H1 (cell line): ENCODE results near the gene OR2Y1. TPM values are rescaled to one million over a fixed set of nuclear protein-coding genes. Genes with fewer than 3 reads are reported as not detected.
A peak's percentile ranks its signal among the peaks of the same experiment; 100 is the strongest.

Experiments used
- FOSL1 ChIP-seq: IDR thresholded peaks from 2 replicates; pipeline ENCODE4 v1.6.1; 2011; ENCODE audit warnings: mild to moderate bottlenecking, low read depth, low read length, moderate library complexity; ENCODE audit not compliant: insufficient read depth
- KDM4A ChIP-seq: IDR thresholded peaks from one replicate; pipeline ENCODE4 v1.7.1; 2012; ENCODE audit warnings: low read depth, mild to moderate bottlenecking, moderate library complexity, low read length, inconsistent platforms; ENCODE audit not compliant: severe bottlenecking
- KDM5A ChIP-seq: fragments of 200-600 bp; IDR thresholded peaks from 2 replicates; pipeline ENCODE4 v1.7.1; 2012; ENCODE audit warnings: mild to moderate bottlenecking, low read length, inconsistent platforms, mixed read lengths
- POLR2A ChIP-seq, 2 experiments: IDR thresholded peaks; 1 replicate in 1 of 2; 2 replicates in 1 of 2; pipeline ENCODE4 v1.6.1; 2011; ENCODE audit warnings: low read depth in 2 of 2, low read length in 2 of 2, mild to moderate bottlenecking in 2 of 2; ENCODE audit errors: control extremely low read depth in 1 of 2
- POLR2AphosphoS5 ChIP-seq: IDR thresholded peaks from 2 replicates; pipeline ENCODE4 v1.6.1; 2011; ENCODE audit warnings: low read depth, low read length
- SIN3A ChIP-seq, 2 experiments: IDR thresholded peaks in 1 of 2; conservative IDR thresholded peaks in 1 of 2; 2 replicates each; pipeline ENCODE4 v1.6.1; 2011 to 2012; ENCODE audit warnings: low read length in 2 of 2, improper control_type of control experiment in 1 of 2, low read depth in 1 of 2, mild to moderate bottlenecking in 1 of 2
- SP2 ChIP-seq: IDR thresholded peaks from 2 replicates; pipeline ENCODE4 v1.6.1; 2012; ENCODE audit warnings: mild to moderate bottlenecking, low read length, inconsistent platforms
- ZNF274 ChIP-seq: IDR thresholded peaks from 2 replicates; pipeline ENCODE4 v1.7.0; 2012; ENCODE audit warnings: low read length, borderline replicate concordance; ENCODE audit errors: extremely low read depth
- polyA plus RNA-seq, 7 experiments: library from polyadenylated mRNA; depleted of rRNA in 3 of 7; stranded (reverse) in 5 of 7; unstranded in 2 of 7; fragments of >200 nt in 5 of 7; fragments of 200-250 nt in 2 of 7; gene quantifications; 1 replicate in 5 of 7; 2 replicates in 1 of 7; 4 replicates in 1 of 7; pipeline versions ENCODE4 v1.2.1 to v1.2.3, GENCODE V29; 2011 to 2013; ENCODE audit warnings: missing spikeins in 2 of 7, mixed read lengths in 2 of 7
- total RNA-seq: library from RNA; stranded (reverse); fragmentation: NEBNext Ultra II Directional; extraction: Animal tissue kit (Norgen Biotek cat#: 25700); gene quantifications from 2 replicates; pipeline ENCODE4 v1.2.1, GENCODE V29; 2021
- TF ChIP-seq, protein P1 (sequence below): fragments of 300-600 bp; sonication (generic); IDR thresholded peaks from 2 replicates; pipeline ENCODE4 v1.7.1; 2012; ENCODE audit warnings: low read length, moderate library complexity, mild to moderate bottlenecking, inconsistent platforms; ENCODE audit not compliant: insufficient replicate concordance
- TF ChIP-seq, protein P2 (sequence below): IDR thresholded peaks from 2 replicates; pipeline ENCODE4 v1.6.1; 2011; ENCODE audit warnings: low read length, improper control_type of control experiment

The OR2Y1 gene
- total and polyA plus RNA-seq, 2 of the 8 experiments (the other 6 are each of a cell fraction or from before 2014, with no cell fraction given): not detected

DNA sequence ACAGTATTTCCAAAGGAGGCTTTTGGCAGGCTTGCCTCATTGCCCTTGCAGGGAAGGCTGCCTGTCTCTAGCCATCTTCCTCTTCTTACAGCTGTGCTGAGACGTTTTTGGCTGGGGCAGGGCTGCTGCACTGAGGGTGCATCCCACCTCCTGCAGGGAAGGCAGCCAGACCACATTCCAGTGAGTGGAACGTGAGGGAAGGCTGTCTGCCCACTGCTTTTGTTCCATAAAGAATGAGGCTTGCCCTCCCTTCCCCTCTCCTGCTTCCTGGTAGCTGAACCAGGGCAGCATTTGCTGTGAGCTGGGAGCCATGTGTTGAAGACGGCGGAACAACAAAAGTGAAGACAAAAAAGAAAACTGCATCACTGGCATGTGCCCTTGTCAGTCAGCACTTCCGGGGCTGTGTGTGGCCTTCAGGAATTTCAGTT lies 46.0 kb upstream of the OR2Y1 start (continued):
- TF ChIP-seq, protein P1, sequence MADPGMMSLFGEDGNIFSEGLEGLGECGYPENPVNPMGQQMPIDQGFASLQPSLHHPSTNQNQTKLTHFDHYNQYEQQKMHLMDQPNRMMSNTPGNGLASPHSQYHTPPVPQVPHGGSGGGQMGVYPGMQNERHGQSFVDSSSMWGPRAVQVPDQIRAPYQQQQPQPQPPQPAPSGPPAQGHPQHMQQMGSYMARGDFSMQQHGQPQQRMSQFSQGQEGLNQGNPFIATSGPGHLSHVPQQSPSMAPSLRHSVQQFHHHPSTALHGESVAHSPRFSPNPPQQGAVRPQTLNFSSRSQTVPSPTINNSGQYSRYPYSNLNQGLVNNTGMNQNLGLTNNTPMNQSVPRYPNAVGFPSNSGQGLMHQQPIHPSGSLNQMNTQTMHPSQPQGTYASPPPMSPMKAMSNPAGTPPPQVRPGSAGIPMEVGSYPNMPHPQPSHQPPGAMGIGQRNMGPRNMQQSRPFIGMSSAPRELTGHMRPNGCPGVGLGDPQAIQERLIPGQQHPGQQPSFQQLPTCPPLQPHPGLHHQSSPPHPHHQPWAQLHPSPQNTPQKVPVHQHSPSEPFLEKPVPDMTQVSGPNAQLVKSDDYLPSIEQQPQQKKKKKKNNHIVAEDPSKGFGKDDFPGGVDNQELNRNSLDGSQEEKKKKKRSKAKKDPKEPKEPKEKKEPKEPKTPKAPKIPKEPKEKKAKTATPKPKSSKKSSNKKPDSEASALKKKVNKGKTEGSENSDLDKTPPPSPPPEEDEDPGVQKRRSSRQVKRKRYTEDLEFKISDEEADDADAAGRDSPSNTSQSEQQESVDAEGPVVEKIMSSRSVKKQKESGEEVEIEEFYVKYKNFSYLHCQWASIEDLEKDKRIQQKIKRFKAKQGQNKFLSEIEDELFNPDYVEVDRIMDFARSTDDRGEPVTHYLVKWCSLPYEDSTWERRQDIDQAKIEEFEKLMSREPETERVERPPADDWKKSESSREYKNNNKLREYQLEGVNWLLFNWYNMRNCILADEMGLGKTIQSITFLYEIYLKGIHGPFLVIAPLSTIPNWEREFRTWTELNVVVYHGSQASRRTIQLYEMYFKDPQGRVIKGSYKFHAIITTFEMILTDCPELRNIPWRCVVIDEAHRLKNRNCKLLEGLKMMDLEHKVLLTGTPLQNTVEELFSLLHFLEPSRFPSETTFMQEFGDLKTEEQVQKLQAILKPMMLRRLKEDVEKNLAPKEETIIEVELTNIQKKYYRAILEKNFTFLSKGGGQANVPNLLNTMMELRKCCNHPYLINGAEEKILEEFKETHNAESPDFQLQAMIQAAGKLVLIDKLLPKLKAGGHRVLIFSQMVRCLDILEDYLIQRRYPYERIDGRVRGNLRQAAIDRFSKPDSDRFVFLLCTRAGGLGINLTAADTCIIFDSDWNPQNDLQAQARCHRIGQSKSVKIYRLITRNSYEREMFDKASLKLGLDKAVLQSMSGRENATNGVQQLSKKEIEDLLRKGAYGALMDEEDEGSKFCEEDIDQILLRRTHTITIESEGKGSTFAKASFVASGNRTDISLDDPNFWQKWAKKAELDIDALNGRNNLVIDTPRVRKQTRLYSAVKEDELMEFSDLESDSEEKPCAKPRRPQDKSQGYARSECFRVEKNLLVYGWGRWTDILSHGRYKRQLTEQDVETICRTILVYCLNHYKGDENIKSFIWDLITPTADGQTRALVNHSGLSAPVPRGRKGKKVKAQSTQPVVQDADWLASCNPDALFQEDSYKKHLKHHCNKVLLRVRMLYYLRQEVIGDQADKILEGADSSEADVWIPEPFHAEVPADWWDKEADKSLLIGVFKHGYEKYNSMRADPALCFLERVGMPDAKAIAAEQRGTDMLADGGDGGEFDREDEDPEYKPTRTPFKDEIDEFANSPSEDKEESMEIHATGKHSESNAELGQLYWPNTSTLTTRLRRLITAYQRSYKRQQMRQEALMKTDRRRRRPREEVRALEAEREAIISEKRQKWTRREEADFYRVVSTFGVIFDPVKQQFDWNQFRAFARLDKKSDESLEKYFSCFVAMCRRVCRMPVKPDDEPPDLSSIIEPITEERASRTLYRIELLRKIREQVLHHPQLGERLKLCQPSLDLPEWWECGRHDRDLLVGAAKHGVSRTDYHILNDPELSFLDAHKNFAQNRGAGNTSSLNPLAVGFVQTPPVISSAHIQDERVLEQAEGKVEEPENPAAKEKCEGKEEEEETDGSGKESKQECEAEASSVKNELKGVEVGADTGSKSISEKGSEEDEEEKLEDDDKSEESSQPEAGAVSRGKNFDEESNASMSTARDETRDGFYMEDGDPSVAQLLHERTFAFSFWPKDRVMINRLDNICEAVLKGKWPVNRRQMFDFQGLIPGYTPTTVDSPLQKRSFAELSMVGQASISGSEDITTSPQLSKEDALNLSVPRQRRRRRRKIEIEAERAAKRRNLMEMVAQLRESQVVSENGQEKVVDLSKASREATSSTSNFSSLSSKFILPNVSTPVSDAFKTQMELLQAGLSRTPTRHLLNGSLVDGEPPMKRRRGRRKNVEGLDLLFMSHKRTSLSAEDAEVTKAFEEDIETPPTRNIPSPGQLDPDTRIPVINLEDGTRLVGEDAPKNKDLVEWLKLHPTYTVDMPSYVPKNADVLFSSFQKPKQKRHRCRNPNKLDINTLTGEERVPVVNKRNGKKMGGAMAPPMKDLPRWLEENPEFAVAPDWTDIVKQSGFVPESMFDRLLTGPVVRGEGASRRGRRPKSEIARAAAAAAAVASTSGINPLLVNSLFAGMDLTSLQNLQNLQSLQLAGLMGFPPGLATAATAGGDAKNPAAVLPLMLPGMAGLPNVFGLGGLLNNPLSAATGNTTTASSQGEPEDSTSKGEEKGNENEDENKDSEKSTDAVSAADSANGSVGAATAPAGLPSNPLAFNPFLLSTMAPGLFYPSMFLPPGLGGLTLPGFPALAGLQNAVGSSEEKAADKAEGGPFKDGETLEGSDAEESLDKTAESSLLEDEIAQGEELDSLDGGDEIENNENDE: no peak
- TF ChIP-seq KDM4A (no peak), ZNF274 (no peak), SIN3A (conservative IDR thresholded peaks at IDR 0.05 in 1 of 2, IDR thresholded peaks at IDR 0.05 in 1 of 2; ENCODE audit: low read depth in 1 of 2, low read length in 2 of 2) (peak; percentile 28 to 59; a peak in 1 of 4 replicates), FOSL1 (no peak), SP2 (no peak), KDM5A (no peak), POLR2A (IDR thresholded peaks at IDR 0.05; ENCODE audit: control extremely low read depth in 1 of 2, low read depth in 2 of 2, low read length in 2 of 2) (peak in 1 of 2 experiments; percentile 62; a peak in 2 of 3 replicates), POLR2AphosphoS5 (peak; percentile 82)
- TF ChIP-seq, protein P2, sequence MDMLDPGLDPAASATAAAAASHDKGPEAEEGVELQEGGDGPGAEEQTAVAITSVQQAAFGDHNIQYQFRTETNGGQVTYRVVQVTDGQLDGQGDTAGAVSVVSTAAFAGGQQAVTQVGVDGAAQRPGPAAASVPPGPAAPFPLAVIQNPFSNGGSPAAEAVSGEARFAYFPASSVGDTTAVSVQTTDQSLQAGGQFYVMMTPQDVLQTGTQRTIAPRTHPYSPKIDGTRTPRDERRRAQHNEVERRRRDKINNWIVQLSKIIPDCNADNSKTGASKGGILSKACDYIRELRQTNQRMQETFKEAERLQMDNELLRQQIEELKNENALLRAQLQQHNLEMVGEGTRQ: no peak
